NCI-H510A (cell line): ENCODE measurements around the gene TPCN1.

ENCODE experiments used
- DNase-seq: peaks from one replicate; lab custom pipeline; 2025; lab: John Stamatoyannopoulos, UW

Gene TPCN1

DNA sequence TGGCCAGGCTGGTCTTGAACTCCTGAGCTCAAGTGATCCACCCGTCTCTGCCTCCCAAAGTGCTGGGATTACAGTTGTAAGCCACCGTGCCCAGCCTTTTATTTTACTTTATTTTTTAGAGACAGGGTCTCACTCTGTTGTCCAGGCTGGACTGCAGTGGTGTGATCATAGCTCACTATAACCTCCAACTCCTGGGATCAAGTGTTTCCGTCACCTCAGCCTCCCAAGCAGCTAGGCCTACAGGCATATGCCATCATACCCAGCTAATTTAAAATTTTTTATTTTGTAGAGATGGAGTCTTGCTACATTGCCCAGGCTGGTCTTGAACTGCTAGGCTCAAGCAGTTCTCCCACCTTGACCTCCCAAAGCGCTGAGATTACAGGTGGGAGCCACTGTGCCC lies 3.7 kb downstream of the TPCN1 start:
- DNase-seq: no peak

DNA sequence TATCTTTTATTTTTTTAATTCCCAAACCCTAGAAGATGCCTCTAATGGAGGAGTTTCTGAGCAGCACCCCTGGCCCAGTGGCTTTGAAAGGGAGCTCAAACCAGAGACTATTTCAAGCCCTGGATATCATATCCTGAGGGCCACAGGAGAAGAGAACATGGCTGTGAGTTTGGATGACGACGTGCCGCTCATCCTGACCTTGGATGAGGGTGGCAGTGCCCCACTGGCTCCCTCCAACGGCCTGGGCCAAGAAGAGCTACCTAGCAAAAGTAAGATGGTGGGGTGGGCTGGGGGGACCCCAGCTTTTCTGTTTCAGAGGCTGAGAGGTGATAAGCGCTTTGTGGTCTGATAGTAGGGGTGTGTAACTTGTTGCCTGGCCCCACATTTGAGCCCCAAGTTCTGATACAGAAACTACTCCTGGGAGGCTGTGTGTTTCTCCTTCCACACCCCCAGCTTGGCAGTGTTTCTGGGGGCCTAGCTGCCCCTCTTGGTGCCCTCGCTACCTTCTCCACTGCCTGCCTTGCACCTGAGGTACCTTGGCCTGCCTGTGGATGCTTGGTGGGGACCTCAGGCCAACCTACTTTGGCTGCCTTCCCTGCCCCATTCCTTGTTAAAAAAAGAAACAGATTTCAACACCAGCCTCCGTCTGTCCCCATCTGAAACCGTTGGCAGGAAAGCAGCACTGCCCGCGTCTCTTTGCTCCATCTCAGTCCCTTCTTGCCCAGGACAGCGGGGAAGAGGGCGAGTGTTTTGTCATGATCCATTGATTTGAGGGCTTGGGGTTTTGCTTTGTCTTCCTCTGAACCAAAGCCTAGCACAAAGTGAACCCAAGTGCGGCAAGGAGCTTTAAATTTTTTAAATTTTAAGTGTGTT lies 5.7 kb downstream of the TPCN1 start:
- no peak for DNase-seq

DNA sequence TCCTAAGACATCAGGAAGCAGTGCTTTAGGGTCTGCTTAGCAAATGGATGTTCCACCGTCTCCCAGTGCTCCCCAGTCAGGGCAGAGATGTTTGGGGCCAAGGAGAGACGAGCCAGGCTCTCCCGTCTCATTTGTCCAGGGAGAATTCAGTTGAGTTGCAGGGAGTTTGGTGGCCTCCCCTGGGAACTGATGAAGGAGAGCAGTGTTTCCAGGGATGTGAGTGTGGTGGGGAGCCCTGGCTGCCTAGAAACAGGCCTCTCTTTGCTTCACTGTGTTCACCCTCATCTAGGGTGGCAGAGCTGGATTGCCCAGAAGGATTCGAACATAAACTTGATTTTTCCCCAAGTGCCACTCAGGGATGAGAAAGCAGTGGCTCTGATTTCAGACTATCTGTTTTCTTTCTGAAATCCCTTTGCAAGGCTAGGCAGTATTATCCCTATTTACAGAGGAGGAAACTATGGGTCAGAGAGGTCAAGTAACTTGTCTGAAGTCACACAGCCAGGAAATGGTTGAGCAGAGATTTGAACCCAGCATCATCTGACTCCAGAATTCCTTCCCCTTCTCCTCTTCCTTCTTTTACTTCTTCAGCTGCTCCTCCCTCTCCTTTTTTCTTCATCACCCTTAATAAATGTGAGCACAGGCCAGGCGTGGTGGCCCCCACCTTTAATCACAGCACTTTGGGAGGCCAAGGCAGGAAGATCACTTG lies 6.6 kb downstream of the TPCN1 start:
- DNase-seq: no peak

DNA sequence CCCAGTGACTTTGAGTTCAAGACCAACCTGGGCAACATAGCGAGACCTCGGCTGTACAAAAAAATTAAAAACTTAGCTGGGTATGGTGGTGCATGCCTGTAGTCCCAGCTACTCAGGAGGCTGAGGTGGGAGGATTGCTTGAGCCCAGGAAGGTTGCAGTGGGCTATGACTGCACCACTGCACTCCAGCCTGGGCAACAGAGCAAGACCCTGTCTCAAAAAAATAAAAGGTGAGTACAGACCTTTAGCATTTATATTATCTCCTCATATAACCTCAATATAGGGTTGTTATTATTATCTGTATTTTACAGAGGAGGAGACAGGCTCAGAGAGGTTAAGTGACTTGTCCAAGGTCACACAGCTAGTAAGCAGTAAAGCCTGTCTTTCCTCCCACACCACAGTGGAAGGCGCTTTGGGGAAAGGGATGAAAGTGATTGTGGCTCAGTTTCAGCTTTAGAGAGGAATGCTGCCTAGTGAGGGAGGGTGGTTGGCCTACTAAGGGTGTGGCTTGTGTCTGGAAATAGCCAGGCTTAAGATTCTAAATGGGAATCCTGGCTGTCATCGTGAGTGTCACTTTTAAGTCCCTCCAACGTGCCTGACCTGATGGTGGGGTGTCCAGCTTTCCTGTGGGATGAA lies 7.2 kb downstream of the TPCN1 start:
- no peak for DNase-seq

DNA sequence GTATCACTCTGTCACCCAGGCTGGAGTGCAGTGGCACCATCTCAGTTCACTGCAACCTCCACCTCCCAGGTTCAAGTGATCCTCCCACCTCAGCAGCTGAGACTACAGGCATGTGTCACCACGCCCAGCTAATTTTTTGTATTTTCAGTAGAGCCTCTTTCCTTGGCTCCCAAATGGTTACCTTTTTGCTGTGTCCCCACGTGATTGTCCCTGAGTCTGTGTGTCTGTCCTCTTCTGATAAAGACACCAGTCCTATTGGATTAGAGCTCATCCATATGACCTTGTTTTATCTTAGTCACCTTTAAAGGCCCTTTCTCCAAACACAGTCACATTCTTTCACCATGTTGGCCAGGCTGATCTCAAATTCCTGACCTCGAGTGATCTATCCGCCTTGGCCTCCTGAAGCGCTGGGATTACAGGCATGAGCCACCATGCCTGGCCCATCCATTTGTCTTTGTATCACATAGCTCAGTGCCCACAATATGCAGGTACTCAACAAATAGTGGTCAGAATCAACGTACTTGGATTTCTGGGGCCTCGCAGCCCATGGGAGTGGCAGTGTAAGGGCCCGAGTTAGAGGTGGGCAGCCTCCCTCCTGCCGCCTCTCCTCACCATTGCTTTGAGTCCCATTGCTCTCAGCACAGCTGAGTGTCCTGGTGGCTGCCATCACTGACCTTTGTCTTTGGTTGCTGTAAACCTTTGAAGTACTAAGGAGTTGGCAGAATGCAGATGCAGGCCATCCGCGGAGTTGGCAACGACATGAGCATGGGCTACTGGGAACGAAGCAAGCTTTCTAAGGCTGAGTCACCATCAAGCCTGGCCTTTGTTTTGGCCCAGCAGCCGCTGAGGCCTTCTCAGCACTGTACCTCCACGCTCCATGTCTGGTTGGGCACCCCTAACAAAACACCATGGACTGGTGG lies 9.3 kb downstream of the TPCN1 start:
- DNase-seq: no peak

DNA sequence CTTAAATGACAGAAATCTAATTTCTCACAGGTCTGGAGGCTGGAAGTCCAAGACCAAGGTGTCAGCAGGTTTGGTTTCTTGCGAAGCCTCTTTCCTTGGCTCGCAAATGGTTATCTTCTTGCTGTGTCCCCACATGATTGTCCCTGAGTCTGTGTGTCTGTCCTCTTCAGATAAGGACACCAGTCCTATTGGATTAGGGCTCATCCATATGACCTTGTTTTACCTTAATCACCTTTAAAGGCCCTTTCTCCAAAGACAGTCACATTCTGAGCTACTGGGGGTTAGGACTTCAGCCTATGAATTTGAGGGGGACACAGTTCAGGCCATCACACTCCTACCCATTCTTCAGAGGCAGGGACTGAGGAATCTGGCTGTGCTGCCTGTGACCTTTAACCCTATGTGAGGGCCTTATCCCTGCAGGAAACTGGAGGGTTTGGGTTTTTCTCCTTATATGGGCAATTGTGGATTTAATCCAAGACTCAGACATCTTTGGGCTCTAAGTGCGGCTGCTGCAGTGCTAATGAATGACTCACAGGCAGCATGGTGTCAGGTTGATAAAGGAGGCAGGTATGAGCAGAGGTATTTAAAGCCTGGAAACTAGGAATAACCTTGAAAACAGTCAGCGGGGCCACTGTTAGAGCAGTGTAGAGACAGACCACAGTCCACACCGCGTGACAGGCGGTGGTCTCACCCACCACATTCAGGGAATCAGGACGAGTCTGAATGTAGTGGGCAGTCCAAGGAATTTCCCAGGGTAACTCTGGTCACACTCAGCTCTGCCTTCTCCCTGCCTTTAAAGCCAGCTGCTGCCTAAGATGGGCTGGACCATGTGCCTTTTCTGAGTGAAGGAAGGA lies 10.2 kb downstream of the TPCN1 start:
- DNase-seq: no peak

DNA sequence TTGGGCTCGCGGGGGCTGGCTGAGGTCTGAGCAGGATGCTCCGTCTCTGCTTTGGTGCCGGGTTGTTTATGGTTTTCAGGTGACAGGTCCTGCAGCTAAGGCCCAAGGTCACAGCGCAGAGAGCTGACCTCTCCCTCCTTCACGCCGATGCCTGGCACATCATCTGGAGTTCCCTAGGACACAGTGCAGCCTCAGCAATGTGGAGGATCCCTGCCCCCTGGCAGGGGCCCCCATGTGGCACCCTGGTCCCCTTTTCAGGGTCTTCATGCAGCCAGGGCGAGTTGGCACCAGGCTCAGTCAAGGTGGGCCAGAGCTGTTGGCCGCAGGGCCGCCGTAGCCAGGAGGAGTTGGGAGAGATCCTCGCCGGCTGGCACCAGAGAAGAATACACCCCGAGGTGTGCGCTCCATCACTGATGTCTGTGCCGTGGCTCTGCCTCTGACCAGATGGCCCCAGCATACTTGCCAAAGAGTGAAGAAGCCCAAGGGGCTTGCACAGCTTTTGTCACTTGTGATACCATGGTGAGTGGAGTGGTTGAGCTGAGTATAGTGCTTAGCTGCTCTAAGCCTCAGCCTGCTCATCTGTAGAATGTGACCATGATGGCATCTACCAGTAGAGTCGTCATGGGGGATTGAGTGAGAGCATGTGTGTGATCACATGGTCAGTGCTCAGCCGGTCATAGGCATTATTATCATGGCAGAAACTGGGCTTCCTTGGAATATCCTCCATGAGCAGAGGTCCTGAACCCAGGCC lies 11.0 kb downstream of the TPCN1 start:
- DNase-seq: no peak

DNA sequence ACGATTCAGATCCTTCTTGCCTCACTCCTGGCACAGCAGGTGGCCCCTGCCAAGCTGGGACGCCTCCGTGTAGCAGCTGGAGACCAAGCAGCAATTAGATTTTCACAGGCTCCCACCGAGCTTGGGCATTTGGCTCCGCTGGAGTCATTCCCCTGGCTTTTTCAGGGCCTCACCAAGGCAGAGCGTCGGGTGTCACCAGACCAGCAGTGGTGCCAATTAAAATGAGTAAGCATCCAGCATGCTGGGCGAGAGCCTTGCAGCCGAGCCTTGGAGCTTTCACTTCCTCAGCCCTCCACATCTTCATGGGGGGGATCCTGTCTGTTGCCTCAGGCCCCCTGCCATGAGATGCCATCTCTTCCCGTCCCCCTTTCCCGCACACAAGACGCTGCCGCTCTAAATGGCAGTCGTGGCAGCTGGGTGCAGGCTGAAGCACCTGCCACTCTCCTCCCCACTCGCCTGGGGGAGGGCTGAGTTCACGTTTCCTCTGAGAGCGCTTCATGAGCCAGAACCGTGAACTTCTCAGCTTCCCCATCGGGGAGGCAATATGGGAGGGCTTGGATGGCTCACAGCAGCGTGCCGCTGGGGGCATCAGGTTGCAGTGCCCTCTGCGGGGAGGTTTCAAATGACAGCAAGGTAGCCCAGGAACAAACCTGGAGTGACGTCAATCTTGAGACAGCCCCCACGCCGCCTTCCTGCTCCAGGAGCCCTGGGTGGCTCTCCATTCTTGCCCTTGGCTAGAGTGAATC lies 11.7 kb downstream of the TPCN1 start:
- DNase-seq: peak; percentile 98

DNA sequence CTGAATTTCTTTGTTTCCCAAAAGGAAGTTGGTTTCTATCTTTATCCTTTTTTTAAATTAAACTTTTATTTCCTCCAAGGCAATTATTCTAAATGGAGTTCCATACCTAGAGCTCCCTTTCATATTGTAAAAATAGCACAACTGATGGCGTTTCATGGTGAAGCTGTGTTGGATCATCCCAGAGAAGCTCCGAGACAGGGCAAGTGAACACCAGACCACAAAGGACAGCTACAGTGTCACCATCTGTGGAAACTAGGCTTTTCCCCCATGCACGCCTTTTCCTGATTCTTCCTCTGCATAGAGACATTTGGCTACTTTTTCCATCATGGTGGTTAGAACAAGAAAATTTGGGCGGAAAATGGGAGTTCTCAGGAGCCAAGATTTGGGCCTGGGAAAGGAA lies 12.7 kb downstream of the TPCN1 start:
- no peak for DNase-seq

DNA sequence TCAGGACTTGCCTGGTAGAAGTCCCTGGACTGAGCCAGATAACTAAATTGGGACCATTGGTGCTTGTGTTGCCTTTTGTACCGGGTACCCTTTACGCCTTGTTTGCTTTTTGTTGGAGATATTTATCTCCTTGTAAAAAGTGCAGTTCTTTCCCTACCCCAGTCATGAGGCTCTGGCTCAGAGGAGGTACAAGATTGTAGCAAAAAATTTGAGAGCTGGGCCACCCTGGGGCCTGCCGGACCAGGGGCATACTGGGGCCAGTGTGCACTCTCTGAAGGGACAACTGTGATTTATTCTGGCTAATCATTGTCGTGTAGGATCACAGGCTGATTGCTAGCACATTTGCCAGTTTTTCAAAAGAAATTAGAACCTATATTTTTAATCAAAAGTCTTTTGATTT lies 13.2 kb downstream of the TPCN1 start:
- no peak for DNase-seq

DNA sequence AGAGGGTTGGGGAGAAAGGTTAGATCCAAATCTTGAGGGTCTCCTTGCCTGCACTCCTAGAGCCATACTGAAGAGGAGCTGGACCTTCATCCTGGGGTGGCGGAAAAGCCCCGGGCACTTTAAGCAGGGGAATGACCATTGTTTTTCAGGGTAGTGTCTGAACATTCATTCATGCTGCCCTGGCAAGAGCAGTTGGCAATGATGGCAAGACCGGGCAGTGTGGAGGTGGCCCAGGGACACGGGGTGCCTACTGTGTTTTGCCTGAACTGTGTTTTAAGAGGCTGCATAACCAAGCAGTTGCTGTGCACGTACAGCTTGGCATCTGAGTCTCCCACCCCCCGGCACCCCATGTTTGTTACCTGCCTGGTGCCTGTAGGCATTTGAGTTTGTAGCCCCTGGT lies 14.7 kb downstream of the TPCN1 start:
- no peak for DNase-seq

DNA sequence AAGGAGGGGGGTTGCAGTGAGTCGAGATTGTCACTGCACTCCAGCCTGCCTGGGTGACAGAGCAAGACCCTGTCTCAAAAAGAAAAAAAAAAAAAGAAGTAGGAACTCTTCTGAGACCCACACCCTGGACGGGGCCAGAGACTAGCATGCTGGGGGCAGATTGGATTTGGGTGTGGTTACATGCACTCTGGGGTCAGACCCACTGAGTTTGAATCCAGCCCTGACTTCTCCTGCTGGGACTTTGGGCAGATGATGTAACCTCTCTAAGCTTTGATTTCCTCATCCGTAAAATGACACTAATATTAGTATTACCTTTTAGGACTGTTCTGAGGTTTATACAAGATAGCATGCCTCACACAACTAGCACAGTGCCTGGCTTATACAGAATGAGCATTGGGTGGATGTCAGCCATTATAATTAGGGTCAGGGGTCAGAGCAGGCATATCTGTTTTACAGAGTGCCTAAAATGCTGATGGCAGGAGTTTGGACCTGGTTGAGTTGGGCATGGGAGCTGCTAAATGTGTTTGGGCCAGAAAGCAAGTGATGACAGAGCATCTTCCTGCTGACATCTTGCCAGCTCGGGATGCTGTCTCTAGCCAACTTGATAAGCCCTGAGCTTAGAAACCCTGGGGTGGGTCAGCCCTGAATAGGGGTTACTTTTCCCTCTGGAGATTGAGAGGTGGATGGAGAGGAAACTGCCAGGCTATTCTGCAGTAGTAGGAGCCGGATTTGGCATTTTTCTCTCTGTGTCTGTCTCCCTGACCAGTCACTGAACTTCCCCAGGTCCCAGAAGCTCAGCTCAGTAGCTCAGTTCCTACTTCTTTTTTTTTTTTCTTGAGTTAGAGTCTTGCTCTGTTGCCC lies 15.5 kb downstream of the TPCN1 start:
- DNase-seq: no peak

DNA sequence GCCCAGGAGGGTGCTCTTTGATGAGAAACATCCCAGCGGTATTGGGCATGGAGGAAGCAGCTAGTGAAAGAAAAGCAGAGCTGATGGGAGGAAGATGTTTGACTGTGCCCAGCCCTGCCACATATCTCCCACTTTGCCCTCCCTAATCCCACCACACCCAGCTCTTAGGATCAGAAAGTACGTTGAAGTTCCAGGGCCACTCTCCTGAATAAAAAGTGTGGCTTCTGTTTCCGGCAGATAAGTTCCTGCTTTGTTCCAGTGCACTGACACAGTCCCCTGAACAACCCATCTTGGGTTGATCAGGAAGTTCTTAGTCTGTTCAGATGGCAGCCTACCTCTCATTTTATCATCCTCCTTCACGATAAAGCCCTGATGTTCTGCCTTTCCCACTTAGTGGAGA lies 16.5 kb downstream of the TPCN1 start:
- no peak for DNase-seq

DNA sequence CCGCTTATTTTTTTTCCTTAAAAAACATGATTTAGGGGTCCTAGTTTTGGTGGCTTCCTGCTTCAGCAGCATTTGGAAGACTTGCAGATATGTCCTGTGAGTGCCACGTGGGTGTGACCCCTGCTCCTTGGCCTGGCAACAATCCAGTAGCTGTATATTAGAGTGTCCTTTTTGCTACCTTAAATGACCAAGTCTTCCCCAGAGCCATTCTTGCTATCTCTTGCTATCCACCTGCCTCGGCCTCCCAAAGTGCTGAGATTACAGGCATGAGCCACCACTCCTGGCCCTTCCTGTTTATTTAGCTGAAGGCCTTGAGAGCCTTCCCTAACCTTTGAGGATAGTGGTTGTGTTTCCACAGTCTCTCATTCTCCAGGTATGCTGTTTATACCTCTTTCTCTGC lies 17.0 kb downstream of the TPCN1 start:
- DNase-seq: no peak

DNA sequence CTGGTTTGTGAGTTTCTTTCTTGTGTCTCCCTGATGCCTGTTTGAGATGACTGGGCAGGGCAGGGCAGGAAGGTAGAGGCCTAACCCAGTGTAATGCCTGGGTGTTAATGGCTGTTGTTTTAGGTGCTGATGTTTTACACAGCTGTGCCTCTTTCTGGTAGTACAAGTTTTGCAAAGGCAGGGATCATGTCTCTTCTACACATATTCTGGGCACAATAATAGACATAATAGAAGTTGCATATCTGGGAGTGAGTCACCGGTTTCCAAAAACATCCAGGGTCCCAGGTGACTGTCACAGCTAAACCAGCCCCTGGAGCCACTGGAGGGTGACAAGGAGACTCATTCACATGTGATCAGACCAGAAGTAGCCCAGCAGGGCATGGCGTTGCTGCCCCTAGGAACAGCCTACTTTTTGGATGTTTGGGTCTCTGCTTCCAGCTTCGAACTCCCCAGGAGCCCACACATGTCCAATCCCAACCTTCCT lies 18.1 kb downstream of the TPCN1 start:
- DNase-seq: no peak

DNA sequence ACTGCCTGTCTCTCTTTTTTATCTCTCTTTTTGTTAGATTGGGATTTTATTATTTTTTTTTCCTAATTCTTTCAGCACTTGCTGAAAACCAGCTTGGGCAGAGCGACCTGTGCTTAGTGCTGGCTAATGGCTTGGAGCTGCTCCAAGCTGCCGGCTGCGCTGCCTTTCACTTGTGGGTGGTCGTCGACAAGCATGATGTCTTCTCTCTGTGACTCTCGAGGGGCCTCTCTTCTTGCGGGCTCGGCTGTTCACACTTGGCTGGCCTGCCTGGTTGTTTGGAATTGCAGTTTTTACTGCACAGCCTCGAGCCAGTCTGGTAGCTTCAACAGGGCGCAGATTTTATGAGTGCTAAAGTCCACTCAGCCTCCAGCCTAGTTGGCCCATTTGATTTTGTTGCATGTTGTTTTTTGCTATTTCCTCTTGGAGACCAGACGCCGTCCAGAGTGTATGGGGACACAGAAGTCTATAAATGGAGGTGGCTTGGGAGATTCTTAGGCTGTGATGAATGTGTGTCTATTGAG lies 18.6 kb downstream of the TPCN1 start:
- DNase-seq: no peak

DNA sequence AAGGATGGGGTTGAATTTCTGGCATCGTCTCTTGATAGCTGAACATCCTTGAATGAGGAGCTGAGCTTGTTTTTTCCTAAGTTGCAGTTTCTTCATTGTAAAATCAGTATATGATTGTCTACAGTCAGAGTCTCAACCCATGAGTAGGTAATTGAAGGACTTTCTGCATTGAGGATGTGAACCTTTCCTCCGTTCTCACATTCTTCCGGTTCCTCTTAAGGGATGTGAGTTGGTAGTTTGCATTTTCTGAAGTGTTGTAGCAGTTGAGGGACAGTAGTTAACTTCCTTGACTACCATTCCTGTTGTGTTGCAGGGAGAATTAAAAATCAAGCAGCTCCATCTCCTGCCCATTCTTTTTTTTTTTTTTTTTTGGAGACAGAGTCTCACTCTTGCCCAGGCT lies 19.1 kb downstream of the TPCN1 start:
- no peak for DNase-seq
